GM12892 (cell line): Measurements from ENCODE around the gene BLCAP.

Experiments used
- POLR2A ChIP-seq: IDR thresholded peaks from 2 replicates; pipeline ENCODE4 v1.6.1; 2011; ENCODE audit warnings: low read depth, low read length, control low read depth
- POLR2AphosphoS5 ChIP-seq: IDR thresholded peaks from 2 replicates; pipeline ENCODE4 v1.6.1; 2011; ENCODE audit warnings: low read depth, low read length, control low read depth

- no peak for TF ChIP-seq POLR2A
- no peak for TF ChIP-seq POLR2AphosphoS5
These were observed 54.3 kb downstream of the BLCAP start for GRCh38 chr20:37473249-37474000.
